Measurements from ENCODE around the gene INPP5E.

Gene INPP5E

DNA sequence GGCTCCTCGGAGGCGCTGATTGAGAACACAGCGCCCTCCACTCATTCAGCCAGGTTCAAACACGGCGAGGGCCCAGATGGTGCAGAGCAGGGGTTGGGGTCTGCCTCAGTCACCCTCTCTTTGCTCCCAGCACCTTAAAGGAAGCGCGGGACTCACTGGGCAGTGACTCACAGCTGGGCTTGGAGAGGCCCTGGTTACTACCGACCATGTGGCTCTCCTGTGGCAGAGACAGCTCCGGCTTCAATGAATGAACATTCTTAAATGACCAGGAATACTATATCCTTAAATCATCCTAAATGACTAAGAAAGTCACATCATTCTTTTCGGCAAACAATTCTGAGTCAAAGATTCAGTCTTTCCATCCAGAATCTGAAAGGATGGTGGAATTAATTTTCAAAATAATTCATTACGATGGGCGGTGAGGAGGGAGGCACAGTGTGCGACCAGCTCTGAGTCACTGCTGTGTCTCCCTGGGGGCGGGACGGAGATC, 1.6 kb upstream of the INPP5E start:
- DNase-seq (ENCODE audit: insufficient read length, low spot score) (no peak), FAIRE-seq (no peak)
- no peak for TF ChIP-seq POLR2AphosphoS5 (IDR thresholded peaks at IDR 0.05; ENCODE audit: low read depth, low read length)
- 0 out of 2 replicates have a peak, but pooled peaks have one; percentile 25 for TF ChIP-seq POLR2A (IDR thresholded peaks at IDR 0.05; ENCODE audit: low read depth, low read length)

DNA sequence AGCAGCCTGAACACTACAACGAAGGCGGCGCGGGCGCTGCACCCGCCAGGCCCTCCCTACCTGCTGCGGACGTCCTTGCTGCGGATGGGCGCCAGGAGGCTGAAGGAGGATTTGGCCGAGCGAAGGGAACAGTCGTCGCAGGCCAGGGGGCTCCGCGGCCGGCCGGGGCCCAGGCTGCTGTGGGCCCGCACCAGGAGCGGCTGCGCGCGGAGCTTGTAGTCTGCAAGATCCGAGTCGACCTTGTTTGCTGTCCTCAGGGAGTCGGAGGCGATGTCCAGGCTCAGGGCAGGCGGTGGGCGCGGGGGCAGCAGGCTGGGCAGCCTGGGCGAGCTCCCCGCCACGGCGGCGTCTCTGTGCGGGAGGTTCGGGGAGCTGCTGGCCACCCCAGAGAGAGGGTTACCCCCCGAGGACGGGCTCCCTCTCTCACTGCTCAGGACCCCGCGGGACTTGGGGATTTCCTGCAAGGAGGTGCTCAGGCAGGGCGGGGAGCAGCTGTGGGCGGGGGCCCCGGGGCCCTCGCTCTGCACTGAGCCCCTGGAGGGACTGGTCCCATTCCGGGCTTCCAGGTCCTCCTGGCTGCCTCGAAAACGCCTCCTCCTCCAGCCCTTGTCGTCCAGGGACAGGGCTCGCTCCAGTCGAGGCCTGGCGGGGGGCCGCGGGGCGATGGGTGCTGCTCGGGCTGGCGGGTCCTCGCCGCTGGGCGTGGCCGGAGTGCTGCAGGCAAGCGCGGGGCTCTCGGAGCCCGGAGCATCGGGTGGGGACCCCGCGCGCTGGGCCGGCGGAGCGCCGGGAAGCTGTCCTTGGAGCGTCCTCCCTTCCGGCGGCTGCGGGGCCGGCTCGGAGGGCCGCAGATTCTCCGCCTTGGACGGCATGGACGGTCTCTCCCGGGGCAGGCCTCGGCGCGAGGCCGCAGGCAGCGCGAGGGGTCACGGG, 831 bp downstream of the INPP5E start:
- no peak for TF ChIP-seq SPI1 (IDR thresholded peaks at IDR 0.05; ENCODE audit: low read depth, low read length)
- peak; percentile 69 for FAIRE-seq
- peak; percentile 89 for DNase-seq (ENCODE audit: insufficient read length, low spot score)

DNA sequence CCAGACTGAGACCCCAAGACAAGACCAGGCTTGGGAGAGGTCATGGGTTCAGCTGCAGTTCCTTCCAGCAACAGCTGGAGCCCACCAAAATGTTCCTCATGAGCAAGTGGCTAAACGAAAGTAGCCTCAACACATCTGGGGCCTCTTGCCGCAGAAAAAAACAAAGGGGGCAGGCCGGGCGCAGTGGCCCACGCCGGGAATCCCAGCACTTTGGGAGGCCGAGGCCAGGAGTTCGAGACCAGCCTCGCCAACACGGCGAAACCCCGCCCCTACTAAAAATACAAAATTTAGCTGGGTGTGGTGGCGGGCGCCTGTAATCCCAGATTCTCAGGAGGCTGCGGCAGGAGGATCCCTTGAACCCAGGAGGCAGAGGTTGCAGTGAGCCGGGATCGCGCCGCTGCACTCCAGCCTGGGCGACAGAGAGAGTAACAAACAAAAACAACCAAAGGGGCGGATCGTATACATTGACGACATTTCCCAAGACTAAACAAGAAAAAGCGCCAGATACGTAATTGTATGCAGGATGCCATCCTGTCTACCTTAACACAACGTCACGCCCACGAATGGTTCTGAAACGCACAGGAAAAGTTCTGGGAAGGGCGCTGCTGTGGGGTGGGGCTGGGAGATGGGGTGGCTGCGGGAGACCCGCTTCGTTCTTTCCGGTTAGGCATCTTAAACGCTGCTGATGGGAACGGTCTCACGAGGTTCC, 1.7 kb downstream of the INPP5E start:
- FAIRE-seq (peak; percentile 33), DNase-seq (ENCODE audit: insufficient read length, low spot score) (no peak)
- TF ChIP-seq POLR2AphosphoS5 (IDR thresholded peaks at IDR 0.05; ENCODE audit: low read depth, low read length): no peak
- no peak for TF ChIP-seq POLR2A (IDR thresholded peaks at IDR 0.05; ENCODE audit: low read depth, low read length)
- no peak for TF ChIP-seq POU2F2 (IDR thresholded peaks at IDR 0.05; ENCODE audit: low read depth, low read length)

DNA sequence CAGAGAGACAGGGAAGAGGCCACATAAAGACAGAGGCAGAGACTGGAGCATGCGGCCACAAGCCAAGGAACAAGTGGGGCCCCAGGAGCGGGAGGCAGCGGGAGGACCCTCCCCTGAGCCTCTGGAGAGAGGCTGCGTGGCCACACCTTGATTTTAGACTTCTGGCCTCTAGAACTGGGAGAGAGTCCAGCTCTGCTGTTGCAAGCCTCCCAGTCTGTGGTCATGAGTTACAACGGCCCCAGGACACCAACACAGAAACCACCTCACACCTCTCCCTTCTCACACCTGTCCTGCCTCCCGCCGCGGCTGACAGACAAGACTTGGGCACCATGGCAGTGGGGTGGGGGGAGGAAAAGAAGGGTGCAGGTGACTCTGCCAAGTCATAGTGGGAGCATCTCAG, 2.2 kb downstream of the INPP5E start:
- no peak for TF ChIP-seq POU2F2 (IDR thresholded peaks at IDR 0.05; ENCODE audit: low read depth, low read length)
- no peak for TF ChIP-seq POLR2AphosphoS5 (IDR thresholded peaks at IDR 0.05; ENCODE audit: low read depth, low read length)
- no peak for TF ChIP-seq SPI1 (IDR thresholded peaks at IDR 0.05; ENCODE audit: low read depth, low read length)
- TF ChIP-seq PAX5 (IDR thresholded peaks at IDR 0.05; ENCODE audit: insufficient read depth, low read length, severe bottlenecking): no peak
- no peak for TF ChIP-seq TAF1 (IDR thresholded peaks at IDR 0.05; ENCODE audit: low read depth, low read length)
- TF ChIP-seq POLR2A (IDR thresholded peaks at IDR 0.05; ENCODE audit: low read depth, low read length): no peak
- DNase-seq (ENCODE audit: insufficient read length, low spot score): no peak
- no peak for FAIRE-seq

DNA sequence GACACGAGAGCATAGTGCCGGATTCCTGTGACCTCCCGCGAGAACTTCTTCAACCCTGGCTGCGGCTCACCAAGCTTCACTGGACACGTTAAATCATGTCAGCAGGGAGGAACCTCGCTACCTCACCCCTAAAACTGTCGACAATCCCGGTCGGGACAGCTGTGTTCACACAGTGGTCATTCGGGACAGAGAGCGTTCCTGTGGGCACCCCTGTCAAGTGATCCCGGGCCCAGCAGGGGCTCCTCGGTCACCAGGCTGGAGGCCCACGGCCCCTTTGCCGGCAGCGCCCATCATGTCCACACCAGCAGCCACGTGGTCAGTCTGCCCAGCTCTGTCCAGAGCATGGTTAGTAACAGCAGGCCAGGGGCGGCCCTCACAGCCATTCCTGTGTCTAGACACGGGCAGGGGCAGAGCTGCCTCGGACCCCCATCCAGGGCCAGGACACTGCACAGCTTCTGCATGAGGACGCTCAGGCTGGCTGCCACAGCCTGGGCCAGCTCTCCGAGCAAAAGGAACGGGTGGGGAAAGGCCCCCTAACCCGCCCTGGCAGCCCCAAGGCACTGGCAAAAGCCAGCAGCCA, 3.5 kb downstream of the INPP5E start:
- no peak for FAIRE-seq
- TF ChIP-seq POLR2AphosphoS5 (IDR thresholded peaks at IDR 0.05; ENCODE audit: low read depth, low read length): no peak
- no peak for DNase-seq (ENCODE audit: insufficient read length, low spot score)

DNA sequence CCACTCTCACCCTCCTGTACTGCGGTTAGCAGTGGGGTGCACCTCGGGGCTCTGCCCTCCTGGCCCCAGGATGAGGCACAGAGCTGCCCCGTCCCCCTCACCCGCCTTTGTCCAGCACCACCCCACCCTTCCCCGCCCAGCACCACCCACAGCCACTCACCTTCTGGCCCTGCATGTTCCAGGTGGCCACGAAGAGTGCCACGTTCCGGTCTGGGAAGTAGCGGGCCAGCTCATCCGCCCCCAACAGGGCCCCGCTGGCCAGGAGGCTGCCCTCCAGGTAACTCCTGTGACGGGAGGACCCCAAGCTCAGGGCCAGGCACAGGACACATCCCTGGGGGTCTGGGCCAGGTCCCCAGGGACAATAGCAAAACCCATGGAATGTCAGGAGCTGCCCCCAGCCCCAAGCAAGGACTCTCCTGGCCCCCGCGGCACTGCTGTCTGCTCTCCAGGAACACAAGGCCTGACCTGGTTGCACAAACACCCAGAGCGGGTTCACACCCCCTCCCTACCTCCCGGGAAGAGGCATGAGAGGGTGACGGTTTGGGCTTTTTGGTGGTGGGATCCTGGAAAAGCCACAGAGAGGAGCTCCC, 5.0 kb downstream of the INPP5E start:
- no peak for DNase-seq (ENCODE audit: insufficient read length, low spot score)
- TF ChIP-seq TAF1 (IDR thresholded peaks at IDR 0.05; ENCODE audit: low read depth, low read length): no peak
- no peak for TF ChIP-seq POLR2AphosphoS5 (IDR thresholded peaks at IDR 0.05; ENCODE audit: low read depth, low read length)
- no peak for TF ChIP-seq SPI1 (IDR thresholded peaks at IDR 0.05; ENCODE audit: low read depth, low read length)
- no peak for TF ChIP-seq POU2F2 (IDR thresholded peaks at IDR 0.05; ENCODE audit: low read depth, low read length)
- TF ChIP-seq PAX5 (IDR thresholded peaks at IDR 0.05; ENCODE audit: insufficient read depth, low read length, severe bottlenecking): no peak
- no peak for TF ChIP-seq POLR2A (IDR thresholded peaks at IDR 0.05; ENCODE audit: low read depth, low read length)
- no peak for FAIRE-seq

DNA sequence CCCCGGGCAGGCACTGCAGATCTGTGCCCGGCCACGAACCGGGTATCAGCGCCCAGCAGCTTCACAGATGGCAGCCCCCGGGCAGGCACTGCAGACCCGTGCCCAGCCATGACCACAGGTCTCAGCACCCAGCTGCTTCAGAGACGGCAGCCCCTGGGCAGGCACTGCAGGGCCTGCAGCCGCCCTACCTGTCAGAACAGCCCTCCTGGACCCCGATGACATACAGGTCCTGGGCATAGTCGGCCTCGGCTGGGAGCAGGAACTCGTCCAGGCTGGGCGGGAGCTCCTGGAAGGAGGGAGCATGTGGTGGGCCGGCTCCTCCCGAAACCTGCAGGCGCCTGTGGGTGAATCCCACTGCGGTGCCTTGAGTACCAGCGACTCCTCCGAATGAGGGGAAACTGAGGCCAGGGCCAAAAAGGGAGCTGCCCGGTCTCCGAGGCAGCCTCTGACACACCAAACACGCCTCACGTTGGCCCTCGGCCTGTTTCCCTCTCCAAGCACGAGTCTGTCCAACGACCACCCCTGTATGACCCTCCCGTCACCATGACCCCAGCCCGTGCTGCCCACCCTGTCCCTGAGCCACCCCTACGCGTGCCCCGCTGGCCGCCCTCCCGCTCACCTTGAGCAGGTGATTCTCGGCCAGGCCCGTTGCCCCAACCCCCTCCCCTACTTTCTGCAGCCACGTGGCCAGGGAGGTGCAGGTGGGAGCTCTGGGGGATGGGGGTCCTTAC, 5.6 kb downstream of the INPP5E start:
- TF ChIP-seq PAX5 (IDR thresholded peaks at IDR 0.05; ENCODE audit: insufficient read depth, low read length, severe bottlenecking) (no peak), TAF1 (IDR thresholded peaks at IDR 0.05; ENCODE audit: low read depth, low read length) (no peak), POLR2A (IDR thresholded peaks at IDR 0.05; ENCODE audit: low read depth, low read length) (no peak), POLR2AphosphoS5 (IDR thresholded peaks at IDR 0.05; ENCODE audit: low read depth, low read length) (no peak), SPI1 (IDR thresholded peaks at IDR 0.05; ENCODE audit: low read depth, low read length) (no peak), POU2F2 (IDR thresholded peaks at IDR 0.05; ENCODE audit: low read depth, low read length) (no peak)
- no peak for FAIRE-seq
- DNase-seq (ENCODE audit: insufficient read length, low spot score): no peak

DNA sequence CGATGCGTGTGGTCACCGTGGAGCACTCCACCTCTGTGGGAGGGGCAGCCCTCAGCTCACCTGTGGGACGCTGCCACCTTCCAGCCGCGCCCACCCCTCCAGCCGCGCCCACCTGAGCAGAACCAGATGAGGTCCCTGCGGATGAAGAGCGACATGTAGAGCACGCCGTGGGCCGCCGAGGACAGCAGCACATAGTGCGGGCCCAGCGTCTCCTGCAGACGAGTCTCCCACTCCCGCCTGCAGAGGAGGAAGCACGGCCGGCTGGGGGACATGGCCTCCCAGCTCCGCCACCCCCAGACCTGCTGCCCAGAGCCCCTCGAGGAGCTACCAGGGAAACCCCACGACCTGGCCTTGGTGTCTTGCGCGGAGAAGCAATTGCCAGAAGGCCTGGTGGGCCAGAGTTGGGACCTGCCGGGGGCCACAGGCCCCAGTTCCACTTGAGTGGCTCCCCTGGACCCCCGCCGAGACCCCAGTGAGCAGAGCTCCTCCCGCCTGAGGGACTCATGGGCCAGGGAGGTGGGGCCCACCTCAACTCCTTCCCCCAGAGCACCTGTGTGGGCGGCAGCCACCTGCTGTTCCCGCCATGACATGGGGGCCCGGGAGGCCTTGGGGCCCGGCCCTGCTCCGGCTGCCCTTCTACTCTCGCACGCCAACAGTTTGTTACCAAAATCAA, 6.5 kb downstream of the INPP5E start:
- TF ChIP-seq PAX5 (IDR thresholded peaks at IDR 0.05; ENCODE audit: insufficient read depth, low read length, severe bottlenecking) (no peak), SPI1 (IDR thresholded peaks at IDR 0.05; ENCODE audit: low read depth, low read length) (no peak), POLR2AphosphoS5 (IDR thresholded peaks at IDR 0.05; ENCODE audit: low read depth, low read length) (no peak), TAF1 (IDR thresholded peaks at IDR 0.05; ENCODE audit: low read depth, low read length) (no peak), POLR2A (IDR thresholded peaks at IDR 0.05; ENCODE audit: low read depth, low read length) (no peak), POU2F2 (IDR thresholded peaks at IDR 0.05; ENCODE audit: low read depth, low read length) (no peak)
- no peak for DNase-seq (ENCODE audit: insufficient read length, low spot score)
- FAIRE-seq: no peak

DNA sequence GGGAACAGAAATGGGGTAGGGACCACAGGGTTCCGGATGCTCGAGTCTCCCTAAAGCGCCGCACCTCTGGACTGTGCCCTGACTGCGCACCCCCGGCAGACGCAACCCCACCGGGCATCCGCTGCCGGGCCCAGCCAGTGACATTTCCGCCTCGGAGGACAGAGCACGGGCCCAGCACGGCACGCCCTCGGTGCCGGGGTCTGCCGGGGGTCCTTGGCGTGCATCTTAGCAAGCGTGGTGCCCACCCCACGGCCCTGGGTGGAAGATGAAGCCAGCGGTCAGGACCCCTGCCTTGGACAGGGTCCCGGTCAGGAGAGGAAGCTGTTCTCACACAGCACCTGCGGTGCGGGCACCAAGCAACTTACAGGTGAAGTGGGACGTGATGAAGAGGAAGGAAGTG, 7.1 kb downstream of the INPP5E start:
- no peak for TF ChIP-seq TAF1 (IDR thresholded peaks at IDR 0.05; ENCODE audit: low read depth, low read length)
- TF ChIP-seq POU2F2 (IDR thresholded peaks at IDR 0.05; ENCODE audit: low read depth, low read length): no peak
- no peak for TF ChIP-seq POLR2AphosphoS5 (IDR thresholded peaks at IDR 0.05; ENCODE audit: low read depth, low read length)
- TF ChIP-seq SPI1 (IDR thresholded peaks at IDR 0.05; ENCODE audit: low read depth, low read length): no peak
- no peak for TF ChIP-seq POLR2A (IDR thresholded peaks at IDR 0.05; ENCODE audit: low read depth, low read length)
- TF ChIP-seq PAX5 (IDR thresholded peaks at IDR 0.05; ENCODE audit: insufficient read depth, low read length, severe bottlenecking): no peak
- FAIRE-seq: no peak
- no peak for DNase-seq (ENCODE audit: insufficient read length, low spot score)
